K562 (cell line): ENCODE results near the gene SLC37A4. TPM values are rescaled to one million over a fixed set of nuclear protein-coding genes. Genes with fewer than 3 reads are reported as not detected.

Experiments
- ATAC-seq: fragments of 200-7000 bp; cut with Tn5 transposase; 3 replicates; pipeline ENCODE4 v1.9.1; 2020; ENCODE audit warnings: moderate library complexity
- BruUV-seq: library from RNA; stranded (reverse); fragments of 400-500 nt; replicated peaks from 2 replicates; lab custom pipeline; 2021; lab: Mats Ljungman, UMichigan
- CTCF ChIA-PET: fragments of 300-600 bp; formaldehyde crosslinking; extraction: SDS; loops from one replicate; lab custom pipeline; 2021; ENCODE audit warnings: low intra/inter-chr PET ratio; lab: Yijun Ruan, JAX
- POLR2A ChIA-PET: fragments of 300-600, 350-650 bp; sonication (Branson Sonifier 250); formaldehyde crosslinking; extraction: SDS; loops from one replicate; lab custom pipeline; 2021; ENCODE audit warnings: antibody characterized with exemption, inconsistent platforms; lab: Yijun Ruan, JAX
- DNase-seq, 4 experiments: peaks; one replicate each; pipeline versions ENCODE4 v3.0.0 to v3.0.0-alpha.2; 2011 to 2018; ENCODE audit warnings: low spot score in 3 of 4, mixed read lengths in 3 of 4; ENCODE audit errors: extremely low read depth in 1 of 4
- FAIRE-seq: peaks from 2 replicates; lab custom pipeline; 2011; peaks lifted over from hg19 to GRCh38; lab: Jason Lieb, UNC
- H2AFZ ChIP-seq: 2 replicates; pipeline ENCODE4 v1.6.0; 2011; ENCODE audit warnings: low read depth, low read length, control low read depth, inconsistent platforms
- H3K27ac ChIP-seq: fragments of 200-600 bp; 3 replicates; pipeline ENCODE4 v1.8.0; 2011; ENCODE audit warnings: low read depth, mild to moderate bottlenecking, control low read depth, inconsistent platforms, low read length, moderate library complexity, mixed read lengths; ENCODE audit errors: extremely low read depth
- H3K27me3 ChIP-seq, 2 experiments: fragments of 300-600 bp in 1 of 2; 2 replicates in 1 of 2; 3 replicates in 1 of 2; pipeline versions ENCODE4 v1.6.0 to v1.8.0; 2011; ENCODE audit warnings: inconsistent platforms in 2 of 2, low read length in 2 of 2, mild to moderate bottlenecking in 1 of 2, mixed read lengths in 1 of 2, moderate library complexity in 1 of 2; ENCODE audit not compliant: control insufficient read depth in 2 of 2, insufficient read depth in 2 of 2
- H3K36me3 ChIP-seq: fragments of 300-600 bp; 3 replicates; pipeline ENCODE4 v1.8.0; 2011; ENCODE audit warnings: mild to moderate bottlenecking, low read length, inconsistent platforms; ENCODE audit not compliant: control insufficient read depth, insufficient read depth
- H3K4me1 ChIP-seq, 2 experiments: fragments of 200-600 bp in 1 of 2; replicated peaks in 1 of 2; 2 replicates in 1 of 2; 3 replicates in 1 of 2; pipeline versions ENCODE4 v1.5.1 to v1.8.0; 2011; ENCODE audit warnings: inconsistent platforms in 2 of 2, low read length in 2 of 2, mild to moderate bottlenecking in 1 of 2, mixed read lengths in 1 of 2, moderate library complexity in 1 of 2; ENCODE audit not compliant: control insufficient read depth in 2 of 2, insufficient read depth in 2 of 2
- H3K4me2 ChIP-seq: 2 replicates; pipeline ENCODE4 v1.6.1; 2011; ENCODE audit warnings: low read length, control low read depth, inconsistent platforms, mixed read lengths; ENCODE audit not compliant: insufficient read depth
- H3K4me3 ChIP-seq: fragments of 200-600 bp; sonication (generic), shearing (Covaris generic); 2 replicates; pipeline ENCODE4 v1.5.1; 2016; ENCODE audit warnings: control low read depth, inconsistent platforms
- H3K79me2 ChIP-seq: fragments of 200-600 bp; 3 replicates; pipeline ENCODE4 v1.8.0; 2011; ENCODE audit warnings: low read length, inconsistent platforms; ENCODE audit not compliant: control insufficient read depth, insufficient read depth
- H3K9ac ChIP-seq, 2 experiments: 2 replicates each; pipeline versions ENCODE4 v1.6.0 to v1.6.1; 2011; ENCODE audit warnings: low read depth in 2 of 2, low read length in 2 of 2, control low read depth in 1 of 2, inconsistent platforms in 1 of 2, mild to moderate bottlenecking in 1 of 2, mixed read lengths in 1 of 2; ENCODE audit not compliant: insufficient read depth in 1 of 2
- H3K9me1 ChIP-seq: one replicate; pipeline ENCODE4 v1.6.0; 2011; ENCODE audit warnings: inconsistent platforms, mild to moderate bottlenecking, low read length, moderate library complexity; ENCODE audit not compliant: control insufficient read depth, insufficient read depth
- H3K9me3 ChIP-seq: replicated peaks from 2 replicates; pipeline ENCODE4 v1.5.1; 2011; ENCODE audit warnings: low read depth, low read length, inconsistent platforms; ENCODE audit not compliant: control insufficient read depth, insufficient read depth
- H4K20me1 ChIP-seq: replicated peaks from 2 replicates; pipeline ENCODE4 v1.6.1; 2011; ENCODE audit warnings: low read length, inconsistent platforms, mixed read lengths; ENCODE audit not compliant: control insufficient read depth, insufficient read depth
- ATF6 ChIP-seq: sonication (generic); formaldehyde crosslinking; IDR thresholded peaks from 2 replicates; pipeline ENCODE4 v1.4.0; 2020; ENCODE audit warnings: mild to moderate bottlenecking, missing genetic modification reagents
- CC2D1A ChIP-seq: fragments of 450-650 bp; IDR thresholded peaks from 2 replicates; pipeline ENCODE4 v1.6.1; 2017; ENCODE audit warnings: mild to moderate bottlenecking
- ELF4 ChIP-seq: fragments of 450-650 bp; formaldehyde crosslinking; IDR thresholded peaks from 2 replicates; pipeline ENCODE4 v1.4.0; 2022; ENCODE audit warnings: missing genetic modification characterization
- KDM4B ChIP-seq, 2 experiments: fragments of 450-650 bp in 1 of 2; sonication (generic) in 1 of 2; IDR thresholded peaks; 2 replicates each; pipeline ENCODE4 v1.6.1; 2016 to 2017; ENCODE audit warnings: borderline replicate concordance in 2 of 2, antibody characterized with exemption in 1 of 2, low read depth in 1 of 2, mild to moderate bottlenecking in 1 of 2
- MBD2 ChIP-seq: sonication (generic); IDR thresholded peaks from 2 replicates; pipeline ENCODE4 v1.6.1; 2016; ENCODE audit warnings: low read depth, borderline replicate concordance
- NR1H2 ChIP-seq: sonication (generic); formaldehyde crosslinking; IDR thresholded peaks from 2 replicates; pipeline ENCODE4 v1.4.0; 2020; ENCODE audit warnings: mild to moderate bottlenecking, missing genetic modification reagents
- PCBP2 ChIP-seq: fragments of 200-400 bp; formaldehyde crosslinking; IDR thresholded peaks from 2 replicates; pipeline ENCODE4 v1.6.1; 2018; ENCODE audit warnings: low read length, low read depth, mild to moderate bottlenecking, moderate library complexity; ENCODE audit not compliant: poor library complexity, severe bottlenecking
- PPARD ChIP-seq: fragments of 250-450 bp; sonication (Bioruptor Pico); IDR thresholded peaks from 2 replicates; pipeline ENCODE4 v1.8.0; 2022; ENCODE audit warnings: inconsistent platforms, mild to moderate bottlenecking, moderate library complexity
- SIRT6 ChIP-seq: IDR thresholded peaks from one replicate; pipeline ENCODE4 v1.6.1; 2012; ENCODE audit warnings: low read depth, mild to moderate bottlenecking, control low read depth, inconsistent platforms, low read length, moderate library complexity
- TFAP4 ChIP-seq: sonication (generic); formaldehyde crosslinking; IDR thresholded peaks from 2 replicates; pipeline ENCODE4 v1.8.0; 2022; ENCODE audit warnings: missing genetic modification reagents, mild to moderate bottlenecking, moderate library complexity, borderline replicate concordance
- TGIF2 ChIP-seq: sonication (generic); formaldehyde crosslinking; IDR thresholded peaks from 2 replicates; pipeline ENCODE4 v1.8.1; 2022; ENCODE audit warnings: mild to moderate bottlenecking, missing genetic modification reagents, moderate library complexity
- ZBTB17 ChIP-seq: fragments of 450-650 bp; formaldehyde crosslinking; IDR thresholded peaks from 2 replicates; pipeline ENCODE4 v1.4.0; 2020; ENCODE audit warnings: mild to moderate bottlenecking
- ZHX1 ChIP-seq: fragments of 150-350 bp; conservative IDR thresholded peaks from 2 replicates; pipeline ENCODE4 v1.6.1; 2014; ENCODE audit warnings: low read length
- ZNF175 ChIP-seq: fragments of 200-800 bp; sonication (Bioruptor generic); IDR thresholded peaks from 2 replicates; pipeline ENCODE4 v1.6.1; 2016; ENCODE audit warnings: low read depth, mild to moderate bottlenecking, missing genetic modification characterization, missing compliant biosample characterization
- ZNF717 ChIP-seq: fragments of 250-450 bp; sonication (Bioruptor Pico); IDR thresholded peaks from 2 replicates; pipeline ENCODE4 v1.5.0; 2021
- WGBS: fragments of 100-300 bp; shearing (Covaris generic); methylation state at CpG from one replicate; pipeline ENCODE4 v1.1.6; 2016; ENCODE audit warnings: low coverage, mixed read lengths; ENCODE audit not compliant: insufficient coverage; ENCODE audit errors: missing lambda C conversion rate; 5-methylcytosine and 5-hydroxymethylcytosine counted together
- in situ Hi-C: fragments of 300-500 bp; cut with MboI; formaldehyde crosslinking; loops from 4 replicates; pipeline ENCODE4 v1.15.0; 2018; ENCODE audit warnings: inconsistent platforms, mixed read lengths
- intact Hi-C: fragments of 100-400 bp; cut with micrococcal nuclease; formaldehyde crosslinking; loops from 2 replicates; pipeline ENCODE4 v1.14.2; 2022
- polyA plus RNA-seq, 8 experiments: library from polyadenylated mRNA; depleted of rRNA in 4 of 8; stranded (reverse) in 5 of 8; unstranded in 3 of 8; fragments of >200 nt; fragmentation: Nextera tagmentation in 2 of 8; fragmentation: Illumina TruSeq in 1 of 8; extraction: Ambion mirVana in 2 of 8; extraction: Trizol in 1 of 8; gene quantifications; 2 replicates each; pipeline versions ENCODE4 v1.2.1 to v1.2.3, GENCODE V29; 2011 to 2014; ENCODE audit warnings: inconsistent platforms in 1 of 8, missing spikeins in 1 of 8
- total RNA-seq, 7 experiments: library from RNA; depleted of rRNA in 6 of 7; stranded (reverse); fragments of >200 nt in 6 of 7; fragmentation: Illumina TruSeq in 2 of 7; extraction: Trizol in 2 of 7; gene quantifications; 2 replicates each; pipeline versions ENCODE4 v1.2.1 to v1.2.3, GENCODE V29; 2011 to 2021; ENCODE audit warnings: low replicate concordance in 1 of 7

Gene SLC37A4
- total and polyA plus RNA-seq, 9 of the 15 experiments (the other 6 are each of a cell fraction or from before 2014, with no cell fraction given): 24.7 to 73.9 (median 40.7) TPM

GRCh38 chr11:119021631-119022030 is 9.0 kb downstream of the SLC37A4 start:
- no peak overlapping the region for H2AFZ ChIP-seq
- H3K36me3 ChIP-seq: peaks cover 82% of the 10 kb centered on the region
- ChIA-PET CTCF (no interaction called here), POLR2A (no interaction called here)
- no peak overlapping the region for H3K9ac ChIP-seq
- no peak for FAIRE-seq
- peaks cover 24 to 34% of the 10 kb centered on the region in 2 experiments for H3K4me1 ChIP-seq
- no peak overlapping the region for H3K4me3 ChIP-seq
- H4K20me1 ChIP-seq: 0 out of 2 replicates have a peak, but pooled peaks cover 14% of the 10 kb centered on the region
- BruUV-seq: no TSS peak
- TF ChIP-seq ATF6 (CRISPR knock-in tag): no peak
- no peak for TF ChIP-seq ZNF175 (CRISPR knock-in tag)
- TF ChIP-seq PCBP2: no peak
- TF ChIP-seq PPARD (CRISPR knock-in tag): no peak
- no peak for TF ChIP-seq ELF4
- TF ChIP-seq TFAP4 (CRISPR knock-in tag): no peak
- no peak for TF ChIP-seq ZHX1
- TF ChIP-seq NR1H2 (CRISPR knock-in tag): no peak
- TF ChIP-seq MBD2: no peak
- TF ChIP-seq ZBTB17: no peak
- TF ChIP-seq KDM4B (IDR thresholded peaks at IDR 0.05; ENCODE audit: borderline replicate concordance in 2 of 2, low read depth in 1 of 2): no peak
- no peak for TF ChIP-seq ZNF717 (CRISPR knock-in tag)
- no peak for TF ChIP-seq SIRT6
- no peak for TF ChIP-seq CC2D1A
- no peak for TF ChIP-seq TGIF2 (CRISPR knock-in tag)
- no peak overlapping the region for H3K27ac ChIP-seq
- no peaks in the 10 kb centered on the region for H3K9me3 ChIP-seq
- no peak overlapping the region for H3K4me2 ChIP-seq
- no peaks in the 10 kb centered on the region for H3K27me3 ChIP-seq
- in situ Hi-C loops: no loop called here
- peaks cover 63% of the 10 kb centered on the region for H3K79me2 ChIP-seq
- peak in 1 of 4 experiments; percentile 1 for DNase-seq
- whole genome bisulfite sequencing: 96% methylated on average over 5 of the region's 5 CpGs
- intact Hi-C loops: no loop called here
- no peaks in the 10 kb centered on the region for H3K9me1 ChIP-seq
- no peak for ATAC-seq
